HCT116 (cell line): ENCODE results near the gene TMEM132D. TPM values are rescaled to one million over a fixed set of nuclear protein-coding genes. Genes with fewer than 3 reads are reported as not detected.

ENCODE experiments used
- ATAC-seq: fragments of 200-7000 bp; cut with Tn5 transposase; 2 replicates; pipeline ENCODE4 v1.9.1; 2020; ENCODE audit warnings: mild to moderate bottlenecking, moderate library complexity
- BruUV-seq: library from RNA; stranded (reverse); fragments of 400-500 nt; replicated peaks from 2 replicates; lab custom pipeline; 2021; lab: Mats Ljungman, UMichigan
- CTCF ChIA-PET: fragments of 300-600 bp; sonication (Branson Sonifier 250); formaldehyde crosslinking; loops from one replicate; lab custom pipeline; 2021; ENCODE audit warnings: antibody characterized with exemption; lab: Charles Lee
- POLR2A ChIA-PET: fragments of 300-600, 350-600 bp; sonication (Branson Sonifier 250); formaldehyde crosslinking; loops from one replicate; lab custom pipeline; 2021; ENCODE audit warnings: antibody characterized with exemption; lab: Charles Lee
- RAD21 ChIA-PET, 2 experiments: fragments of 300-600 bp; sonication (Branson Sonifier 250); formaldehyde crosslinking; loops; one replicate each; lab custom pipeline; 2023; ENCODE audit warnings: low total read pairs in 2 of 2; ENCODE audit not compliant: uncharacterized antibody in 2 of 2, unreplicated experiment in 2 of 2, low non-redundant PET in 1 of 2; lab: Charles Lee
- DNase-seq: peaks from one replicate; pipeline ENCODE4 v3.0.0-alpha.2; 2010; ENCODE audit warnings: low read depth, low spot score
- H2AFZ ChIP-seq: fragments of 200-600 bp; shearing (Covaris generic), sonication (generic); 2 replicates; pipeline ENCODE4 v1.6.1; 2017; ENCODE audit warnings: low read depth, mixed run types, mixed read lengths, antibody characterized with exemption, low read length; ENCODE audit not compliant: poor library complexity, severe bottlenecking
- H3K27ac ChIP-seq: 2 replicates; pipeline ENCODE4 v1.5.1; 2012; ENCODE audit warnings: low read depth, low read length
- H3K27me3 ChIP-seq: fragments of 200-600 bp; sonication (generic); 2 replicates; pipeline ENCODE4 v1.6.1; 2016; ENCODE audit warnings: mixed run types, low read length, mixed read lengths; ENCODE audit not compliant: insufficient read depth
- H3K36me3 ChIP-seq, 2 experiments: fragments of 200-500 bp in 1 of 2; fragments of 200-600 bp in 1 of 2; sonication (Bioruptor generic) in 1 of 2; sonication (generic) in 1 of 2; 2 replicates each; pipeline versions ENCODE4 v1.5.1 to v1.6.1; 2014 to 2016; ENCODE audit warnings: low read length in 2 of 2, inconsistent platforms in 1 of 2, mixed read lengths in 1 of 2, mixed run types in 1 of 2; ENCODE audit not compliant: insufficient read depth in 2 of 2, control insufficient read depth in 1 of 2
- H3K4me1 ChIP-seq, 2 experiments: fragments of 200-600 bp in 1 of 2; sonication (generic) in 1 of 2; 2 replicates each; pipeline versions ENCODE4 v1.5.1 to v1.6.1; 2012 to 2017; ENCODE audit warnings: low read length in 2 of 2, inconsistent platforms in 1 of 2, mild to moderate bottlenecking in 1 of 2, mixed read lengths in 1 of 2, mixed run types in 1 of 2, moderate library complexity in 1 of 2; ENCODE audit not compliant: insufficient read depth in 2 of 2, control insufficient read depth in 1 of 2
- H3K4me2 ChIP-seq: fragments of 200-600 bp; sonication (generic); 2 replicates; pipeline ENCODE4 v1.6.1; 2017; ENCODE audit warnings: mixed run types, low read length, mixed read lengths
- H3K4me3 ChIP-seq, 2 experiments: fragments of 200-600 bp in 1 of 2; sonication (generic) in 1 of 2; replicated peaks in 1 of 2; 2 replicates each; pipeline ENCODE4 v1.5.1; 2011 to 2016; ENCODE audit warnings: low read length in 2 of 2, control low read depth in 1 of 2, low read depth in 1 of 2, mild to moderate bottlenecking in 1 of 2, mixed read lengths in 1 of 2, mixed run types in 1 of 2
- H3K79me2 ChIP-seq: fragments of 200-600 bp; sonication (generic); 2 replicates; pipeline ENCODE4 v1.6.1; 2017; ENCODE audit warnings: mild to moderate bottlenecking, mixed run types, low read length, moderate library complexity, mixed read lengths; ENCODE audit not compliant: insufficient read depth
- H3K9ac ChIP-seq: fragments of 200-600 bp; sonication (generic); 2 replicates; pipeline ENCODE4 v1.6.1; 2016; ENCODE audit warnings: low read length, mixed read lengths
- H3K9me2 ChIP-seq: fragments of 200-600 bp; sonication (generic), shearing (Covaris generic); 2 replicates; pipeline ENCODE4 v1.6.1; 2017; ENCODE audit warnings: mixed run types, mild to moderate bottlenecking, moderate library complexity; ENCODE audit not compliant: insufficient read depth
- H3K9me3 ChIP-seq, 2 experiments: fragments of 200-500 bp in 1 of 2; fragments of 200-600 bp in 1 of 2; sonication (Bioruptor generic) in 1 of 2; sonication (generic) in 1 of 2; 2 replicates each; pipeline ENCODE4 v1.6.1; 2014 to 2017; ENCODE audit warnings: low read length in 2 of 2, mixed read lengths in 2 of 2, inconsistent platforms in 1 of 2, low read depth in 1 of 2, mild to moderate bottlenecking in 1 of 2, mixed run types in 1 of 2, moderate library complexity in 1 of 2; ENCODE audit not compliant: control insufficient read depth in 1 of 2, insufficient read depth in 1 of 2
- H4K20me1 ChIP-seq: fragments of 200-600 bp; sonication (generic), shearing (Covaris generic); 2 replicates; pipeline ENCODE4 v1.6.1; 2017; ENCODE audit warnings: mixed run types, mild to moderate bottlenecking, moderate library complexity; ENCODE audit not compliant: insufficient read depth
- POLR2A ChIP-seq: IDR thresholded peaks from 2 replicates; pipeline ENCODE4 v1.7.0; 2011; ENCODE audit warnings: borderline replicate concordance; ENCODE audit not compliant: insufficient read depth, insufficient read length; ENCODE audit errors: extremely low read depth
- REST ChIP-seq: IDR thresholded peaks from 2 replicates; pipeline ENCODE4 v1.6.1; 2012; ENCODE audit warnings: low read depth
- SIN3A ChIP-seq: IDR thresholded peaks from 2 replicates; pipeline ENCODE4 v1.6.1; 2012; ENCODE audit warnings: low read depth
- SRF ChIP-seq: IDR thresholded peaks from 2 replicates; pipeline ENCODE4 v1.6.1; 2012; ENCODE audit warnings: low read depth
- ZBTB33 ChIP-seq: IDR thresholded peaks from 2 replicates; pipeline ENCODE4 v1.6.1; 2011; ENCODE audit warnings: mild to moderate bottlenecking, low read length, moderate library complexity; ENCODE audit not compliant: insufficient replicate concordance; ENCODE audit errors: extremely low read depth
- ZFX ChIP-seq: fragments of 450-650 bp; IDR thresholded peaks from 2 replicates; pipeline ENCODE4 v1.6.1; 2017
- intact Hi-C: fragments of 100-400 bp; cut with micrococcal nuclease; formaldehyde crosslinking; loops from 2 replicates; pipeline ENCODE4 v1.10.0; 2022
- total RNA-seq: library from RNA; stranded (reverse); gene quantifications from one replicate; pipeline ENCODE4 v1.2.1, GENCODE V29; 2021; ENCODE audit not compliant: unreplicated experiment

The TMEM132D gene
- total RNA-seq, 1 experiment from 2014 or later, result not detected

DNA sequence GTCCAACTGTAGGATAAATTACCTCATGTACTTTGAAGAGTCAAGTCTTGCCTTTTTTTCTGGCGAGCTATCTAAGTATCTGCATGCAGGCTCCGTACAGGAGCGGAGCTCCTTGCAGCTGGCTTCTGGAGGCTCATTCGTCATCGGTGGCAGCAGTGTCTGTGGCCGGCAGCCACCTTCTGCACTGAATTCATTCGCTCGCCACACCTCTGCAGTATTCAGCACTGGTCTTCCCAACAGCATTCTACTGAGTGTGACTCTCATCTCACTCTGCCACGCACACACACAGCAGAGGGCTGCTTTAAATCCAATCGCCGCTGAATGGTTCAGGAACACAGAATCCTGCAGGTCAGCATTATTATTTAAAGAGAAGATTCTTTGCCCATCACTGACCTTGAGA is 850.6 kb downstream of the TMEM132D start:
- H3K9me2 ChIP-seq, result no peaks in the 10 kb centered on the region
- no peaks in the 10 kb centered on the region for H3K79me2 ChIP-seq
- H3K9me3 ChIP-seq, result peaks cover 0 to 12% of the 10 kb centered on the region in 2 experiments; a peak in 2 of 4 replicates
- intact Hi-C loops, result no loop called here
- BruUV-seq, result no TSS peak
- TF ChIP-seq REST, result no peak
- TF ChIP-seq POLR2A, result no peak
- no peak for TF ChIP-seq ZFX
- no peak for TF ChIP-seq SIN3A
- TF ChIP-seq SRF, result no peak
- TF ChIP-seq ZBTB33, result no peak
- no peak overlapping the region for H3K9ac ChIP-seq
- no peak overlapping the region for H3K4me3 ChIP-seq
- CTCF ChIA-PET, result no interaction called here
- H3K4me1 ChIP-seq, result no peaks in the 10 kb centered on the region
- H3K4me2 ChIP-seq, result no peak overlapping the region
- no peaks in the 10 kb centered on the region for H3K36me3 ChIP-seq
- no peak overlapping the region for H3K27ac ChIP-seq
- H2AFZ ChIP-seq, result no peak overlapping the region
- ATAC-seq (no peak), DNase-seq (no peak)
- RAD21 ChIA-PET, result no interaction called here
- POLR2A ChIA-PET, result no interaction called here
- H4K20me1 ChIP-seq, result no peaks in the 10 kb centered on the region
- no peaks in the 10 kb centered on the region for H3K27me3 ChIP-seq
